H1 (cell line): ENCODE measurements around the gene HADH. TPM values are rescaled to one million over a fixed set of nuclear protein-coding genes. Genes with fewer than 3 reads are reported as not detected.

Experiments used
- CTCF ChIP-seq, 3 experiments: IDR thresholded peaks; 1 replicate in 2 of 3; 2 replicates in 1 of 3; pipeline versions ENCODE4 v1.5.1 to v1.6.1; 2011; ENCODE audit warnings: low read length in 3 of 3, mild to moderate bottlenecking in 3 of 3, inconsistent platforms in 2 of 3, low read depth in 1 of 3, moderate library complexity in 1 of 3; ENCODE audit not compliant: insufficient read depth in 1 of 3; ENCODE audit errors: control extremely low read depth in 1 of 3
- EZH2 ChIP-seq: fragments of 200-600 bp; sonication (generic); IDR thresholded peaks from 2 replicates; pipeline ENCODE4 v1.7.1; 2012; ENCODE audit warnings: low read depth, mild to moderate bottlenecking, moderate library complexity, low read length, inconsistent platforms; ENCODE audit not compliant: severe bottlenecking
- HDAC6 ChIP-seq: IDR thresholded peaks from one replicate; pipeline ENCODE4 v1.7.1; 2012; ENCODE audit warnings: low read depth, mild to moderate bottlenecking, inconsistent platforms, low read length, moderate library complexity
- NRF1 ChIP-seq: IDR thresholded peaks from 2 replicates; pipeline ENCODE4 v1.6.1; 2011; ENCODE audit warnings: mild to moderate bottlenecking, low read depth, low read length, improper control_type of control experiment
- polyA plus RNA-seq, 7 experiments: library from polyadenylated mRNA; depleted of rRNA in 3 of 7; stranded (reverse) in 5 of 7; unstranded in 2 of 7; fragments of >200 nt in 5 of 7; fragments of 200-250 nt in 2 of 7; gene quantifications; 1 replicate in 5 of 7; 2 replicates in 1 of 7; 4 replicates in 1 of 7; pipeline versions ENCODE4 v1.2.1 to v1.2.3, GENCODE V29; 2011 to 2013; ENCODE audit warnings: missing spikeins in 2 of 7, mixed read lengths in 2 of 7
- total RNA-seq: library from RNA; stranded (reverse); fragmentation: NEBNext Ultra II Directional; extraction: Animal tissue kit (Norgen Biotek cat#: 25700); gene quantifications from 2 replicates; pipeline ENCODE4 v1.2.1, GENCODE V29; 2021

Gene HADH
- total and polyA plus RNA-seq, 2 of the 8 experiments (the other 6 are each of a cell fraction or from before 2014, with no cell fraction given) = 47.5 to 54.4 TPM

- TF ChIP-seq CTCF (IDR thresholded peaks at IDR 0.05; ENCODE audit: control extremely low read depth in 1 of 3, insufficient read depth in 1 of 3, low read depth in 1 of 3, low read length in 3 of 3) = no peak
- TF ChIP-seq EZH2 = no peak
- no peak for TF ChIP-seq NRF1
- TF ChIP-seq HDAC6 = no peak
- TF ChIP-seq, all 59 proteins: peak for 0
Measured at GRCh38 chr4:107988763-107989035, 990 bp upstream of the HADH start (continued).
